GM21526 (cell line): Measurements from ENCODE around the gene MZB1.

Experiments used
- ATAC-seq: cut with Tn5 transposase; IDR thresholded peaks from one replicate; pipeline ENCODE4 v1.9.1; 2021; ENCODE audit warnings: moderate library complexity; ENCODE audit not compliant: unreplicated experiment, low FRiP score

MZB1 gene, protein sequence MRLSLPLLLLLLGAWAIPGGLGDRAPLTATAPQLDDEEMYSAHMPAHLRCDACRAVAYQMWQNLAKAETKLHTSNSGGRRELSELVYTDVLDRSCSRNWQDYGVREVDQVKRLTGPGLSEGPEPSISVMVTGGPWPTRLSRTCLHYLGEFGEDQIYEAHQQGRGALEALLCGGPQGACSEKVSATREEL

DNA sequence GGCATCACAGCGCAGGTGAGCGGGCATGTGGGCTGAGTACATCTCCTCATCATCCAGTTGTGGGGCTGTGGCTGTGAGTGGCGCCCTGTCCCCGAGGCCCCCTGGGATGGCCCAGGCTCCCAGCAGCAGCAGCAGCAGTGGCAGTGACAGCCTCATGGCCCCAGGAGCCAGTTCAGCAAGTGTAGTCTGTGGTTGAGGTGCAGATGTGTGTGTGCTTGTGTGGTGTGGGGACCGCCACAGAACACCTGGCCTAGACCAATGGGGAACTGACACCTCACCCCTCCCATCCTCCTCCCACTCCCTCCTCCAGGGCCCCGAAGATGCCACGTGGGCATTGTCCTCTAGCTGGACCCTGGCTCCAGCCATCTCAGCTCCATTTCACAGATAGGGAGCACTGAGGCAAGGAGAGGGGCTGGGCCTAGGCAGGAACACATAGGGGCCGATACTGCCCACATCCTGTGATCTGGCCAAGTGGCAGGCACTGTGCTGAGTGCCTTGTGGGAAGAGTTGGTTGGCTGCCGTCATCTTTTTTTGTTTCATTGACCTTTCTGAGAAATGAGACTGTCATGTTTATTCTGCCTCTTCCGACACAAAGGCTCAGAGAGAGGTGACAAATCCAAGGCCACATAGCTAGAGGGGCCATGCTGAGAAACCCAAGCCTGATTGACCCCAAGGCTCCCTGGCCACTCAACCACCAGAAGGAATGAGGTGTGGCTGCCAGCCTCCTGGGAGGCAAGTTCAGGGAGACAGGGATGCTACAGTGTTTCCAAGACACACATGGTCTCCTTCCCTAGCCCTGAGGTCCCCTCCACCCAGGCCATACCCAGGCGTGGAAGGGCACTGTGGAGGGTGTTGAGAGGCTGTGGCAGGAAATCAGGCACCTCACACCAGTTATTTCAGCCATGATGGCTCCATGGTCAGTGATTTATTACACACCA, at the start of gene MZB1:
Gene MZB1, minus strand, starts transcription at position 213 of the 938 bp plus-strand sequence. Its CDS starts 57 bp downstream, at position 156.
- ATAC-seq: peak; percentile 33

DNA sequence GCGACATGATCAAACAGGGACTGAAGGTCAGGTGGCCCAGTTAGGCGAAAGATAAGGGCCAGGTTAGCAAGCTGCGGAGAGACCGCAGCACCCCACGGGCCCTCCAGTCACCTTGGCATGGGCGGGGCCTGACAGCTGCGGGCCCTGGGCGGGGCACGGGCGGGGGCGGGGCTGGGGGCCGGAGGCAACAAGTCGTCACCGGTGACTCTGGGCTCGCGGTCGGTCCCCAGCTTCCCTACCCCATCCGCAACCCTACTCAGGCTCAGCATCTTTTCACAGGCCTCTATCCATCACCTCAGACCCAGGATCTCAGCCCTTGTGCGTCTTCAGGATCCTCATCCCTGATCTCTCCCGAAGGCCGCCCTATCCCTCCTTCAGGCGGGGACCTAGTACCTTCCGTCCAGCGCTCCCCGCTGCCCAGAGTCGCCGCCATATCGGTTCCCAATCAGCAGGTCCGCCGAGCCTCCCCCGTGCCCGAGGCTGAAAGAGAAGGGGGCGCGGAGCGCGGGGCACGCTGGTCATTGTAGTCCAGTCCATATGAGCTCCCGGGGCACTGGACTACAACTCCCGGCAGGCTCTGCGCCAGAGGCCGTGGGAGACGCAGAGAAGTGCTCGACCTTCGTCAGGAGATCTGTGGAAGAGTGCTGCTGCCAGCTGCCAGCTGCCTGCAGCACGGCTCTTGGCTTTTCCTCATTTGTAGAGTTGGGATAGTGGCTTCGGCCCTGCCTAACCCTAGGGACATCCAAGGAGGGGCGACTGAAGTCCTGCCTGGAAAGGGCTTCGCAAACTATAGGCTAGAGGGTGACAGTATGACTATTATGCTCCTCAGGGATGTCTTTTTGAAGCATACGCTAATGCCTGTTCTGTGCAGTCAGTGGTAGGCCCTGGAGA, 49.5 kb upstream of the MZB1 start, which contains the start of gene DNAJC18:
Gene DNAJC18, minus strand, starts transcription at position 513 of the 891 bp plus-strand sequence. Its CDS starts 80 bp downstream, at position 433.
- ATAC-seq: peak; percentile 90

DNA sequence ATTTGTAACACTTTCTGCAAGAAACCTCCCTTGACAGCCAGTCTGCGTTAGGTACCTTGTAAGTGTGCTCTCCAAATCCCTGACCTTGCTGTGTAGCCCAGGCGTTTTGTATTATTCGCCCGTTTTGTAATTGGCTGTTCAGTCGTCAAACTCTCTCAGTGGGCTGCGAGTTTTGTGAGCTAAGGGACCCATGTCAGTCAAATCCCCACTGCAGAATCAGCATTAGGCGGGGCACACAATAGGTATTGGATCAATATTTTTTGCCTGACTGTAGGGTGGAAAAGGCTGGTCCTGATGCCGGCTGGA, 48.9 kb upstream of the MZB1 start:
- no peak for ATAC-seq

DNA sequence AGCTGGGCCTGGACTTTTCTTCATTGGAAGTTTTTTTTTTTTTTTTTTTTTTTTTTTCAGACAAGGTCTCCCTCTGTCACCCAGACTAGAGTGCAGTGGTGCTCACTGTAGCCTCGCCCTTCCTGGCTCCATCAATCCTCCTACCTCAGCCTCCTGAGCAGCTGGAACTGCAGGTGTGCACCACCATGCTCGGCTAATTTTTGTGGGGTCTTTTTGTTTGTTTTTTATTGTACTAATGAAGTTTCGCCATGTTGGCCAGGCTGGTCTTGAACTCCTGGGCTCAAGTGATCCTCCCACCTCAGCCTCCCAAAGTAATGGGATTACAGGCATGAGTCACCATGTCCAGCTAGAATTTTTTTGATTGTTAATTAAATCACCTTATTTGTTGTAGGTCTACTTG, 46.0 kb upstream of the MZB1 start:
- no peak for ATAC-seq

DNA sequence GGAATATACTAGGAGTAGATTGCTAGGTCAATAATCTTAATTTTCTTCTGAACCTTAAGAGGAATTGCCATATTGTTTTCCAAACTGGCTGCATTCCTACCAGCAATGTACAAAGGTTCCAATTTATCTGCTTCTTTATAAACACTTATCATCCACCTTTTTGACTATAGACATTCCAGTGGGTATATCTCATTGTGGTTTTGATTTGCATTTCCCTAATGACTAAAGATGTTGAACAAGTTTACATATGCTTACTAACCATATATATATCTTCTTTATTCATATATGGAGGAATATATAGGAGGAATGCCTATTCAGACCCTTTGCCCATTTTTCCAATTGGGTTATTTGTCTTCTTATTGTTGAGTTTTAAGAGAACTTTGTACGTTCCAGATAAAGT, 42.0 kb upstream of the MZB1 start:
- ATAC-seq: no peak

DNA sequence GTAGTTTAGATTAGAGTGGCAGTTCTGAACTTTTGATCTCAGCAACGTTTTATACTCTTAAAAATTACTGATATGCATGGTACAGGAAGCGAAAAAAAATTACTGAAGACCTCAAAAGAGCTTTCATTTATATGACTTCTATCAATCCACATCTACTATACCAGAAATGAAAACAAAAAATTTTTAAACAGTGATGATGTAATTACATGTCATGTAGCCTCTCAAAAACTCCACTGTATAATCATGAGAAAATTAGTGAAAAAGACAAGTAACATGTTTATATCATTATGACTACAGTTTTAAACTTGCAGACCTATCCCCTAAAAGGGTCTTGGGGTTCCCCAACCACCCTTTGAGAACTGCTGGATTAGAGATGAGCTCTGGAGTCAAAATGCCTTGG, 40.3 kb upstream of the MZB1 start:
- no peak for ATAC-seq

DNA sequence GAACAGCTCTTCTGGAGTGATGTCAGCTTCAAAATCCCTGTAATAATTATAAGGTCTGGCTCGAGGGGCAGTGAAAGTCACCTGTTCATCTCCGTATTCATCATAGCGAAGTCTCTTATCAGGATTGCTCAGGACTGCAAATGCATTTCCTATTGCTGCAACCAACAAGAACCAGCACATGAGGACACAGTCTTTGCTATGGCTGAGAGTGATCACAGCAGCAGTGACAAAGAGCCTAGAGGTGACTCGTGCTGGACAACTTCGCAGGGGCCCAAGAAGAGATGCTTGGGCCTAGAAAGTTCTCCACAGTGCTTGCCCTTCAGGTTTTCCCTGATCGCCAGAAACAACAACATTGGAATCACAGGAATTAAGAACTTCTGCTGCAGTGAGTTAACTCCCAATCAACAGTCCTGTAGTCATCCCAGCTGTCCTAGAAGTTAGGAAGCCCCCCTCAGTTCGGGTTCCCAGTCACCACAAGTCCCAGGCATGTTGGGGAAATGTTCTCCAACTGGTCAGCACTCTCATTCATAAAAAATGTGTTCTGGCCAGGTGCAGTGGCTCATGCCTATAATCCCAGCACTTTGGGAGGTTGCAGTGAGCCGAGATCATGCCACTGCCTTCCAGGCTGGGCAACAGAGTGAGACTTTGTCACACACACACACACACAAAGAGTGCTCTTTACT, 36.6 kb upstream of the MZB1 start:
- no peak for ATAC-seq

DNA sequence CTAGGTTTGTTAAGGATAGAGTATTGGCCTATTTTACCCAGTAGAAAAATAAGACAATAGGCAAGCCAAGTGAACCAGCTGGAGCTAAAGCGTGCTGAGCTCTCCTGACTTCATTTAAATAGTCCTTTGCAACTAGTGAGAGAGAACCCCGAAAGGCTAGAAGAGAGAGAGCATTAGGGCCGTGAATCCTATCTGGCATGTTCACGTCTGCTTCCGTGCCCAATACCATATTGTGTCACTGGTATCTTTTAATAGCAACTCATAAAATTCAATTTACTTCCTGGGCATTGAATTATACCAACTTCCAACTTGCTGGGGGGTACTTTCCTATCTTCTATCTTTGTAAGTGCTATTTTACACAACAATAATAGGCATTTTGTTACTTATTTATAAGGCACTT, 35.8 kb upstream of the MZB1 start:
- no peak for ATAC-seq

DNA sequence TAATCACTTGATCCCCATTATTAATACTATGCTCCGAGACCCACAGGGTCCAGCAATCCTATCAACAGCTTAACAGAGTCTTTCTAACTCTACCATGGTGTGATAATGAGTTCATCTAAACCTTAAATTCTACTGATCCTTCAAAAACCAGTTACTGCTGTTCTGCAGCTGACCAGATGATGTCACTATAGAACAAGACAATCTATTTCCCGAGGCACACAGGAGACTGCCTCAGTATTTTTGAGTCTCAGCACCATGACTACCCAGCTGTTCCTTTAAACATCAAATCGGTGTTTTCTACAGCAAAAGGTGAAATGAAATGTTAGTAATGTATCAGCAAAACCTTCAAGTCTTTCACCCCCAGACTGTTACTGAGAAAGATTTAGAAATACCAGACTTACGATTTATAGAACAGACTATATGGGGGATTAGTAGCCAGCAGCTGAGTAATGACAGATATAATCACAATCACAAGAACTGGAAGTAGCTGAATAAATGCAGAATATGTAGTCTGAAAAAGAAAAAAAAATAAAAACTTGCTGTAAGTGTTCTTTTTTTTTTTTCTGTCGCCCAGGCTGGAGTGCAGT, 32.7 kb upstream of the MZB1 start:
- peak; percentile 60 for ATAC-seq

DNA sequence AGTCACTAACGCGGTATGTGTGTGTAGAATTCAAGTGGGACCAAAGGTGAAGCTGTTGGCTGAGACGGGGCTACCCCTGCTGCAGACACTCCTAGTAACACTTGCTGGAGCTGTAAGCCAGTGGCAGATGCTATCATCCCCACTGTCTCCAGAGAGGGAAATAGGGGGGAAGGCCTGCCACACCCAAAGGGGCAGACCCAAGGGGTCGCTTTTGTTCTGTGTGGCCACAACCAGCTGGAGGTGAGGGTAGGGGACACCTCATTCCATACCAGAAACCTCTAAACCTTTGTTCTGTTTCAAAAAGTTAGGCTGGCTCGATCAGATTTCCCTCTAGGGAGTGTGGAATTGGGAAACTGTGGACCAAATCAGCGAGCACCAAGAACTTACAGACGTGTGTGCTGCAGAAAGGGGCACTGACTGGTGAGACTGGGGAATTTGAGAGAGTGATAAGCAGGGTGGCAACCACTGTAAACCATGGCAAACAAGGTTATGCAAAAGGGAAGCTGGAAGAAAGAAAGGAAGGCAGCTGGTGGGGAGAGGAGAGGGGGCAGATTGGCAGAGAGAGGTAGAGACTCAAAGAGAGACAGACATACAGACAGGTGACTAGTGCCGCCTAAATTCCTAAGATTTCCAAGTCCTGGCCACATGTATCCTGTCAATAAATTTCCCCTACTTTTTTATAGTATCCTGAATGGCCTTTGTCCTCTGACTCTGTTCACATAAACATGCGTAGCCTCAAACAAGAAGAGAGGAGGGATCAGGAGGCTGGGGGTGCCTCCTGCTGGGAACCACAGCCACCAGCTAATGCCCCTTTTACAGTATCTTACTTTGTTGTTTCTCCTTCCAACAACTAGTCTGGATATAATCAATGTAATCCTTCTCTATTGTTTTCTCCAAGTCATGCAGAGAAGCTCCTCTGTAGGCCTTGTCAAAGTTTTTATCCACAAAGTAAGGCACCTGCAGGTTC, 29.8 kb upstream of the MZB1 start:
- ATAC-seq: no peak

DNA sequence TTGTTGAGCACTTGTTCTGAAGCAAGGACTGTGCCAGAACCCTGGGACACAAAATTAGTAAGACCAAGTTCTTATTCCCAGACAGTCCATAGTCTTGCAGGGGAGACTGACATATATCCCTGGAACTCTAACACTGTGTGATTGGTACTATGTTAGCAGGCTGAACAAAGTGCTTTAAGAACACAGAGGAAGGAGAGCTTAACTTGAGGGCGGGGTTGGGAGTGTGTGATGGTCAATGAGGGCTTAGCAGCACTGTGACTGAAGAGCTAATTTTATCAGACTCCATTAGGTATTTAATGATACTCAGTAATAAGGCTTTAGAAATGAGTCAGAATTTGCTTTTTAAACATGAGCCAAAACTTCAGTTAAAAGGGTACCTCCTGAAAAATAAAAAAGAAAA, 29.1 kb upstream of the MZB1 start:
- ATAC-seq: no peak

DNA sequence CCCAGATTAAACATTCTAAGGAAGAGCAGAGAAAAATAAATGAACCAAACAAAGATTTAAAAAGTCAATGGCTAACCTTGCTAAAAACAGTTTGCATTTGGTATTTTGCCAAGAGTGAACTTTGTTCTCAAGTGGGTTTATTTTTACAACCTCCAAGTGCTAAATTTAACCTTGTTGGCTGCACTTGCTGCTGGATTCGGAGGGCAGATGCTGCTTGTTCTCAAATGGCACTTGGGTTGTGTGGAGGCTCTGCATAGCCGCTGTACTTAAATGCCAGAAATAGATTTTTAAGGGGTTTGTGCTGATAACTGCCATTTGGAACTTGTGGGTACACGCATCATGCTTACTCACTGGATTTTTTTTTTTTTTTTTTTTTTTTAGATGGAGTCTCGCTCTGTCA, 27.5 kb upstream of the MZB1 start:
- no peak for ATAC-seq

DNA sequence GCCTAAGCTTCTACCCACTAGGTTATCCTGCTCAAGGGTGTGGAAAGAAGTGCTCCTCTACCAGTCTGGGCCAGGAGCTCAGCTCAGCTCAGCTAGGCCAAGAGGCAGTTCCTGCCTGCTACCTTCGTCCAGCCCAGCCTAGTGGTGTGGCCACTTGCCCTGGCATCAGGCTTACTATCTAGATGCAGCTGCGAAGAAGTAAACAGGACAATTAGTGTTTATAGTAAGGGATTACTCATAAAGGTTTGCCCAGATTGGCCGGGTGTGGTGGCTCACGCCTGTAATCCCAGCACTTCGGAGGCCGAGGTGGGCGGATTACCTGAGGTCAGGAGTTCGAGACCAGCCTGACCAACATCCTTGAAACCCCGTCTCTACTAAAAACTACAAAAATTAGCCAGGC, 26.9 kb upstream of the MZB1 start:
- ATAC-seq: no peak

DNA sequence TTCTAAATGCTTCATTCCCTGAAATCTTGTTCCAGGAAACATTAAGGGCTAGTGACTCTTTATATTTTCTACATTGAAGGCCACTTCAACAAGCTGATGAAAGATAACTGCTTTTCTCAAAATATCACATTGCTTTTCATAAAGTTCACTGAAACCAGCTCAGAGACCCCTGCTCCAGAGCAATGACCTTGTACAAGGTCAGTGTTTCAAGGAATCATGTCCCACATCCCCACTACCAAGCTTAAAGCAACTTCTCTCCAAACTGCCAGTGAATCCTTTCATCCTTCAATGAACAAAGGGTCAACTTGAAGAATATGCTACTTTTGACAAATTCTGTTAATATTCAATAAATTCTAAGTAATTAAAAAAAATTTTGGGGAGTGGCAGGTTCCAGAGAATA, 26.2 kb upstream of the MZB1 start:
- ATAC-seq: no peak

DNA sequence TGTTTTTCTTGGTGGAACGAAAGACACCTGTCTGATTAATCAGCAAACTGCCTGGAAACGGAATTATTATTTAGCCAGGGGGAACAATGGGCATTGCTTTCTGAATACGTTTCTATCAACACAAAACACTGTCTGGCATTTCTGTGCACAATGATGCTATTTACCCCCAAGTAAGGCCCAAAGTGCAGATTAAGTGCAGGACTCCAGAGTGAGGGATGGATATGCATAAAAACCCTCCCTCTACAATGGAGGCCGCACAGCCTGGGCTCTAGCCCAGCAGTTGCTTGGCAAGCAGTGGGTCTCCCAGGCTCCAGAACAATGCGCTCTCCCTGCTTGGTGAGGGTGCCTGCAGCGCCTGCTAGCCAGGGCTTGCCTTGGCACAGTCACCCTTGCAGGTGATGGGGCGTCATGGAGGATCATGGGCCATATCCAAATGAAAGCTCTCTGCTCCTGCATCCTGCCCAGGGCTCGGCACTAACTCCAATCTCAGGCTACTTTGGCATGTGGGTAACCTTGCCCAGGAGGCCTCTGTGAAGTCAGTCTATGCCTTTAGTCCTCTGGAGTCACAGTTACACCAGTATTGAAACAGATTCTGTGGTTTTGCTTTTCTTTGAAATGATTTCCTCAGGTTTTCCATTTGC, 25.6 kb upstream of the MZB1 start:
- ATAC-seq: no peak

DNA sequence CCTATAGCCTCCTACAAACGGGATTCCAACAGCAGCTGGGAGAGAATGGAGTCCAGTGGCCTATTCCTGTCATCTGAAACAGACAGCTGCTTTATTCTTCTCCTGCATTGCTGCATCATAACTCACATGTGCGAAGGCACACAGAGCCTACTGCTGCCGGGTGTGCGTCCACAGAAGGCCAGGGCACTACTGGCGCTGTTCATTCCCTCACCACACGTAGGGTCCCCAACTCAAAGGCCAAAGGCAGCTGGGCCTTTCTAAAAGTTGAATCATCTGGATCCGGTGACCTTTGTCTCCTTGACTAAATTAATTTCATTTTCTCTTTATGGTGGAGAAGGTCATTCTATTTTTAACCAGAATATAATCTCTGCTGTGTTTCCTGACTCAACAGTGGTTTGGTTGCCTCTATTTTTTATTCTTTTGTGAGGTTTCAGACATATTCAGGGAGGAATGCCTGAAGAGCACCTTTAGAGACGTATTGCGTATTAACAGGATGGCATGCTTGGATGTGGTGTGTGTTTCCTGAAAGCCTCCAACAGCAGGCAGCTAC, 24.9 kb upstream of the MZB1 start:
- no peak for ATAC-seq

DNA sequence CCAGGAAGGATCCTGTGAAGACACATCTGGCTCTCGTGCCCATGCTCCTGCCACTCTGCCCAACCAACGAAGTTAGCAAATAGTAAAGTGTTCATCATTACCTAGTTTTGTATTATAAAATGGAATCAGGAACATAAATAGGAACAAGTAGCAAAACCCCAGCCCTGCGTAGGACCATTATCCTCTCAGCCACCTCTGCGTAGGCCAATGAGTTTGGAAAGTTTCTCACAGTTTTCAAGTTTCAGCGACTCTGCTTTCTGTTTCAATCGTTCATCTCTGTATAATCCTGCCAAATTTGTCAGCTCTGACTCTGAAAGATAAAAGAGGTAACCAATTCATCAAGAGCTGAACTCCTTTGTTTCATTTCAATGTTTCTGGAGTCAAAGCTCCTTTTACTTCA, 24.2 kb upstream of the MZB1 start:
- ATAC-seq: no peak

DNA sequence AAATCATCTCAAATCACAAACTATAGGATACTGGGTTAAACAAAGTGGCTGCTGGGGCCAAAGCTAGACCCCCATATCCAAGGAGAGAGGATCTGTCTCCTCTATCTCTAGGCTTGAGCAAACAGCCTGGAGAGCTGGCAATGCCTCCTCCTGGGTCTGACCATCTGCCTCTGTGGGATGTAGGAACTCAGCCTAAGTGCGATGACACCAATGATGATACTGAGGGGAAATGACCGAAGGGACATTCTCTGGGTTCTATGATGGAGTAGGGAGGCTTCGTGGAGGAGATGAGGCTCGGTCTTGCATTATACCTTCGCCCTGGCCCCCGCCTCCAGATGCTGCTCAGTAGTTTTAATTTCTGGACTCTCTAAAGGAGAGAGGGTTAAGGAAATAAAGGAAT, 23.4 kb upstream of the MZB1 start:
- no peak for ATAC-seq
